ENCODE results near the gene GBF1. TPM values are rescaled to one million over a fixed set of nuclear protein-coding genes. Genes with fewer than 3 reads are reported as not detected.

The GBF1 gene, protein sequence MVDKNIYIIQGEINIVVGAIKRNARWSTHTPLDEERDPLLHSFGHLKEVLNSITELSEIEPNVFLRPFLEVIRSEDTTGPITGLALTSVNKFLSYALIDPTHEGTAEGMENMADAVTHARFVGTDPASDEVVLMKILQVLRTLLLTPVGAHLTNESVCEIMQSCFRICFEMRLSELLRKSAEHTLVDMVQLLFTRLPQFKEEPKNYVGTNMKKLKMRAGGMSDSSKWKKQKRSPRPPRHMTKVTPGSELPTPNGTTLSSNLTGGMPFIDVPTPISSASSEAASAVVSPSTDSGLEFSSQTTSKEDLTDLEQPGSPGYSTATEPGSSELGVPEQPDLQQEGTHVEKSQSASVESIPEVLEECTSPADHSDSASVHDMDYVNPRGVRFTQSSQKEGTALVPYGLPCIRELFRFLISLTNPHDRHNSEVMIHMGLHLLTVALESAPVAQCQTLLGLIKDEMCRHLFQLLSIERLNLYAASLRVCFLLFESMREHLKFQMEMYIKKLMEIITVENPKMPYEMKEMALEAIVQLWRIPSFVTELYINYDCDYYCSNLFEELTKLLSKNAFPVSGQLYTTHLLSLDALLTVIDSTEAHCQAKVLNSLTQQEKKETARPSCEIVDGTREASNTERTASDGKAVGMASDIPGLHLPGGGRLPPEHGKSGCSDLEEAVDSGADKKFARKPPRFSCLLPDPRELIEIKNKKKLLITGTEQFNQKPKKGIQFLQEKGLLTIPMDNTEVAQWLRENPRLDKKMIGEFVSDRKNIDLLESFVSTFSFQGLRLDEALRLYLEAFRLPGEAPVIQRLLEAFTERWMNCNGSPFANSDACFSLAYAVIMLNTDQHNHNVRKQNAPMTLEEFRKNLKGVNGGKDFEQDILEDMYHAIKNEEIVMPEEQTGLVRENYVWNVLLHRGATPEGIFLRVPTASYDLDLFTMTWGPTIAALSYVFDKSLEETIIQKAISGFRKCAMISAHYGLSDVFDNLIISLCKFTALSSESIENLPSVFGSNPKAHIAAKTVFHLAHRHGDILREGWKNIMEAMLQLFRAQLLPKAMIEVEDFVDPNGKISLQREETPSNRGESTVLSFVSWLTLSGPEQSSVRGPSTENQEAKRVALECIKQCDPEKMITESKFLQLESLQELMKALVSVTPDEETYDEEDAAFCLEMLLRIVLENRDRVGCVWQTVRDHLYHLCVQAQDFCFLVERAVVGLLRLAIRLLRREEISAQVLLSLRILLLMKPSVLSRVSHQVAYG (N-terminal part only)
- 8.7 and 12.7 TPM in 2 replicates for total RNA-seq

DNA sequence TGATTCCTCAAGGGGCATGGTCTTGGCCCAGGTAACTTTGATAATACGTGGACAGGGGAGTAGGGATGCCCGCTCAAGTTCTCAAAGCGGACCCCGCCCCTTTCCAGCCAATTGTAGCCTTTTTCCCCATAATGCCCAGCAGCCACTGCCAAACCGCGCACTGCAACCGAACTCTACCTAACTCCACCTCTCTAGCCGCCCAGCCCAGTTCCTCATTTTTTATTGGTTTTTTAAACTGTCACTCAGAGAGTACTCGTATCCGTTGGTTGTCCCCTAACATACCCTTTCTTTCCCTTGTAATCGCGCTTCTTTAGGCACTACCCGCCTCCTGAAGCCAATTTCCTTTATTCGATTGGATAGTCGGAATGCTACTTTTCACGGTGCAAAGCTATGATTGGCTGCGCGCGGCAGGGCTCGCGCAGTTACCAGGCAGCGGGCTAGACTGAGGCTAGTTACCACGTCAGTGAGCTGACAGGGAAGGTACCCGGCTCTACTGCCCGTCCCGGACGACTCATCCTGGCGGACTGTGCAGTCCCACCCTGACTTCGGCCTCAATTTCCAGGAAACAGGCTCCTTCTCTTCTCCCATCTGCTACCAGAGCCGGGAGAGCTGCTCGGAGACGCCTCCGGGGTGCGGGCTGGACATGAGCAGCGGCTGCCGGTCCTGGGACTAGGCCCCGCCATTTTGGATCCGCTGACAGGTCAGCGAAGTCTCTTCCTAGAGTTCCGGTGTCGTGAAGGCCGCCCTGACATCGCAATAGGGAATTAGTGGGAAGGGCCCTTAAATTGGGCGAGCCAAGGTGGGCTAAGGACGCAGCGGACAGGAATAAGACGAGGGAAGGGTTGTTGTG lies at the start of gene GBF1:
Gene GBF1 (plus strand): TSS at position 451 of the 850 bp plus-strand sequence. CDS start 13,407 bp downstream, outside the sequence.
- TF ChIP-seq, protein P1, sequence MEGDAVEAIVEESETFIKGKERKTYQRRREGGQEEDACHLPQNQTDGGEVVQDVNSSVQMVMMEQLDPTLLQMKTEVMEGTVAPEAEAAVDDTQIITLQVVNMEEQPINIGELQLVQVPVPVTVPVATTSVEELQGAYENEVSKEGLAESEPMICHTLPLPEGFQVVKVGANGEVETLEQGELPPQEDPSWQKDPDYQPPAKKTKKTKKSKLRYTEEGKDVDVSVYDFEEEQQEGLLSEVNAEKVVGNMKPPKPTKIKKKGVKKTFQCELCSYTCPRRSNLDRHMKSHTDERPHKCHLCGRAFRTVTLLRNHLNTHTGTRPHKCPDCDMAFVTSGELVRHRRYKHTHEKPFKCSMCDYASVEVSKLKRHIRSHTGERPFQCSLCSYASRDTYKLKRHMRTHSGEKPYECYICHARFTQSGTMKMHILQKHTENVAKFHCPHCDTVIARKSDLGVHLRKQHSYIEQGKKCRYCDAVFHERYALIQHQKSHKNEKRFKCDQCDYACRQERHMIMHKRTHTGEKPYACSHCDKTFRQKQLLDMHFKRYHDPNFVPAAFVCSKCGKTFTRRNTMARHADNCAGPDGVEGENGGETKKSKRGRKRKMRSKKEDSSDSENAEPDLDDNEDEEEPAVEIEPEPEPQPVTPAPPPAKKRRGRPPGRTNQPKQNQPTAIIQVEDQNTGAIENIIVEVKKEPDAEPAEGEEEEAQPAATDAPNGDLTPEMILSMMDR (IDR thresholded peaks at IDR 0.05; ENCODE audit: insufficient read depth, low read length, severe bottlenecking), result no peak
- DNase-seq (ENCODE audit: low read depth), result peak; percentile 99
- no peak for FAIRE-seq
- H3K27me3 ChIP-seq (ENCODE audit: control insufficient read depth, insufficient read depth, low read length), result peaks cover 3% of the 10 kb centered on the region
- H3K36me3 ChIP-seq (ENCODE audit: control insufficient read depth, insufficient read depth, low read length), result peaks cover 1% of the 10 kb centered on the region
- peak within 1 kb of the TSS; percentile 64 for H3K4me3 ChIP-seq (ENCODE audit: low read depth, low read length)

DNA sequence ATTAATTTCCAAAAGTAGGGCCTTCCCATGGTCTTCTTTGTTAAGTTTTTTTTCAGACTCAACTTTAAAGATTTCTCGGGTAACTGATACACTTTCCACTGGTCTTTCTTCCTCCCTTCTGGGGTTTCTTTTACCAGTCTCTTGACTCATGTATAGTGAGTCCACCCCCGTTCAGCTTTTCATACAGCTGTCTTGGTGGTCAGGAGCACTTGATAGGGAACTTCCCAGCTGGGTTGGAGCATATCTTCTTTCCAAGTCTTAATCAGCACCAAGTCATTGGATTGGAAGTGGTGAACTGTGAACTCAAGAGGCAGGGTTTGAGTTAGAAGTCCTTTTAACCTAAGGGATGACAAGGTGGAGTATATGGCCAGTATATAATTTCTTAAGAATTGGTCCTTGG lies 48.4 kb upstream of the GBF1 start:
- no peak overlapping the region for H3K4me3 ChIP-seq (ENCODE audit: low read depth, low read length)
- no peak for DNase-seq (ENCODE audit: low read depth)
- FAIRE-seq, result no peak
- H3K36me3 ChIP-seq (ENCODE audit: control insufficient read depth, insufficient read depth, low read length), result no peaks in the 10 kb centered on the region
- TF ChIP-seq, protein P1 (IDR thresholded peaks at IDR 0.05; ENCODE audit: insufficient read depth, low read length, severe bottlenecking), result no peak
- H3K27me3 ChIP-seq (ENCODE audit: control insufficient read depth, insufficient read depth, low read length), result no peaks in the 10 kb centered on the region

- Histone ChIP-seq H3K36me3 (ENCODE audit: control insufficient read depth, insufficient read depth, low read length) (no peaks in the 10 kb centered on the region), H3K4me3 (ENCODE audit: low read depth, low read length) (no peak overlapping the region), H3K27me3 (ENCODE audit: control insufficient read depth, insufficient read depth, low read length) (no peaks in the 10 kb centered on the region)
- TF ChIP-seq, protein P1 (IDR thresholded peaks at IDR 0.05; ENCODE audit: insufficient read depth, low read length, severe bottlenecking), result no peak
- DNase-seq (ENCODE audit: low read depth) (no peak), FAIRE-seq (no peak)
These were observed 47.3 kb upstream of the GBF1 start for GRCh38 chr10:102198027-102198426.

GRCh38 chr10:102200751-102201640 lies 44.3 kb upstream of the GBF1 start:
- DNase-seq (ENCODE audit: low read depth) (no peak), FAIRE-seq (no peak)
- Histone ChIP-seq H3K36me3 (ENCODE audit: control insufficient read depth, insufficient read depth, low read length) (no peaks in the 10 kb centered on the region), H3K4me3 (ENCODE audit: low read depth, low read length) (no peak overlapping the region), H3K27me3 (ENCODE audit: control insufficient read depth, insufficient read depth, low read length) (no peaks in the 10 kb centered on the region)
- TF ChIP-seq, protein P1 (IDR thresholded peaks at IDR 0.05; ENCODE audit: insufficient read depth, low read length, severe bottlenecking), result no peak

Measured in bronchial epithelial cell (primary cell).